Measurements from ENCODE around the gene KCTD10. TPM values are rescaled to one million over a fixed set of nuclear protein-coding genes. Genes with fewer than 3 reads are reported as not detected.

KCTD10 gene
- total RNA-seq, 4 donors from 2014 or later, result 38.2 to 88.4 (median 63.6) TPM

DNA sequence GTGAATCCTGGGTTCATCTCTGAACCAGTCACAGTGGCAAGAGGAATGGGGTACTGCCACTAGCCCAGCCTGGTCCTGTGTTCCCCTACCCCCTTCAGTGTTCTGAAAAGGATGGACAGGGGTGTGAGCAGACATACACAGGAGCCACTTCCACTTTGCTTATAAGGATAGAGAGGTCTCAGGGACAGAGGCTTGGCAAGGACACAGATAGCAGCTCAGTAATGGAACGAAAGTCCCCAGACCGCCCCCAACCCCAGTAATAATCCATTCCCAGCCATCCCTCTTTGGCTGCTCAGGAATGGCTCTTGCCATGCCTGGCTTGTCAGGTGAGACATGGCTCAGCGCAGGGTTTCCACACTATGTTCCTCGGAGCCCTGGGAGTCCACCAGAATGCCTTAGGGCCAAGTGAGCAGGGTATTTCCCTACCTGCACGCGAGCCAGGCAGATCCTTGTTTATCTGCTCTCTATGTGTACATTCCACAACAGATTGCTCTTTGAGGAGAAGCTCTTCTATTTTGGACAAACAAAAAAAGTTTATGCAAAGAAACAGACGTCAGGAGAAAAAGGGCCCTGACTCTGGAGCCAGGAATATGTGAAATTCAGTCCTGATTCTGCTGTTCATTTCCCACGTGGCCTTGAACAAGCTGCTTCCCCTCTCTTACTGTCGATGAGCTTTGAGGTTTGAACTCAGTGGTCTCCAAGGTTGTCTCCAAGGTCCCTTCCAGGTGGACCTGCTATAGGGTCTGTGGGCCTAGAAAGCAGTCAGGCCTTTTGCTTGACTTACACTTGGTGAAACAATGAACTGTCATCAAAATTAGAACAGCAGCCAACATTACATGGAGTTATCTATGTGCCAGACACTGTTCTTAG, 10.3 kb upstream of the KCTD10 start:
- Histone ChIP-seq H3K27me3 (no peaks in the 10 kb centered on the region), H3K36me3 (no peaks in the 10 kb centered on the region), H3K9me3 (no peaks in the 10 kb centered on the region), H3K4me1 (no peaks in the 10 kb centered on the region), H3K27ac (no peak overlapping the region), H3K4me3 (no peak overlapping the region)
- no peak for DNase-seq
- TF ChIP-seq POLR2A (IDR thresholded peaks at IDR 0.05), result no peak
- TF ChIP-seq, protein P1, sequence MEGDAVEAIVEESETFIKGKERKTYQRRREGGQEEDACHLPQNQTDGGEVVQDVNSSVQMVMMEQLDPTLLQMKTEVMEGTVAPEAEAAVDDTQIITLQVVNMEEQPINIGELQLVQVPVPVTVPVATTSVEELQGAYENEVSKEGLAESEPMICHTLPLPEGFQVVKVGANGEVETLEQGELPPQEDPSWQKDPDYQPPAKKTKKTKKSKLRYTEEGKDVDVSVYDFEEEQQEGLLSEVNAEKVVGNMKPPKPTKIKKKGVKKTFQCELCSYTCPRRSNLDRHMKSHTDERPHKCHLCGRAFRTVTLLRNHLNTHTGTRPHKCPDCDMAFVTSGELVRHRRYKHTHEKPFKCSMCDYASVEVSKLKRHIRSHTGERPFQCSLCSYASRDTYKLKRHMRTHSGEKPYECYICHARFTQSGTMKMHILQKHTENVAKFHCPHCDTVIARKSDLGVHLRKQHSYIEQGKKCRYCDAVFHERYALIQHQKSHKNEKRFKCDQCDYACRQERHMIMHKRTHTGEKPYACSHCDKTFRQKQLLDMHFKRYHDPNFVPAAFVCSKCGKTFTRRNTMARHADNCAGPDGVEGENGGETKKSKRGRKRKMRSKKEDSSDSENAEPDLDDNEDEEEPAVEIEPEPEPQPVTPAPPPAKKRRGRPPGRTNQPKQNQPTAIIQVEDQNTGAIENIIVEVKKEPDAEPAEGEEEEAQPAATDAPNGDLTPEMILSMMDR (IDR thresholded peaks at IDR 0.05), result no peak
- intact Hi-C loops (cut with DNase I; ENCODE audit: low total_unique reads), result loop anchor here (10.0 kb wide), 1 partner anchor 63 kb away; no protein-coding TSS in a partner anchor

DNA sequence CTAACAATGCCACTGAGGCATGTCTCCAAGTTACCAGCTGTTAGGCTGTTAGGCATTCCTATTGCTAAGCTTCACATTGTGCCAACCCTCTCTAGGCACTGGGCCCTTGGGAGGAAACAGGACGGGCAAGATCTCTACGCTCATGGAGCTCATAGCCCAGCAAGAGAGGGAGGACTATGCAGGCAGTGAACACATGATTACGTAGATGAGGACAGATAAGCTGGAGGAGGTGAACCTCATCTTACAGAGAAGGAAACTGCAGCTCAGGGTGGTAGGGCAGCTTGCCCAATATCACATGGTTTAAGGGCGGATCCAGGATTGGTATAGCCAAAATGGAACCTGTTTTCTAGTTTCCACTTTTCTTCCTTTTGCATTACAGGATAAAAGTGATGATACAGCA, 8.1 kb upstream of the KCTD10 start:
- Histone ChIP-seq H3K27ac (no peak overlapping the region), H3K9me3 (no peaks in the 10 kb centered on the region), H3K36me3 (no peaks in the 10 kb centered on the region), H3K4me1 (no peaks in the 10 kb centered on the region), H3K4me3 (no peak overlapping the region), H3K27me3 (no peaks in the 10 kb centered on the region)
- no peak for DNase-seq
- TF ChIP-seq, protein P1 (IDR thresholded peaks at IDR 0.05), result no peak
- TF ChIP-seq POLR2A (IDR thresholded peaks at IDR 0.05), result no peak
- intact Hi-C loops (cut with DNase I; ENCODE audit: low total_unique reads), result loop anchor here (10.0 kb wide), 1 partner anchor 60 kb away; no protein-coding TSS in a partner anchor

DNA sequence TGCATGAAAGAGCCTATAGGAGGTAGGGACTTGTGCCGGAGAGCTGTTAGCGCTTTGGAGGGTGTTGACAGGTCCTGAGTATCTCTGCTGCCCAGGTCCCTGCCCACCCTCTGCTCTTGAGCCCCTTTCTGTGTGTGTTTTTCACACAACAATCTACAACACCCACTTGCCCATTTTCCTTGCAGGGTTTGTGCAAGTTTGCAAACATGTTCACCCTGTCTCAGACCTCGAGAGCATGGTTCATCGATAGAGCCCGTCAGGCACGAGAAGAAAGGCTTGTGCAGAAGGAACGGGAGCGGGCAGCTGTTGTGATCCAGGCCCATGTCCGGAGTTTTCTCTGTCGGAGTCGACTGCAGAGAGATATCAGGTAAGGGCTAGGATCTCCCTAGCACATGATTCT, 6.2 kb upstream of the KCTD10 start:
- no peak overlapping the region for H3K4me3 ChIP-seq
- H3K9me3 ChIP-seq, result no peaks in the 10 kb centered on the region
- H3K4me1 ChIP-seq, result peaks cover 0 to 11% of the 10 kb centered on the region in 2 donors
- H3K27me3 ChIP-seq, result no peaks in the 10 kb centered on the region
- no peak for DNase-seq
- intact Hi-C loops (cut with DNase I; ENCODE audit: low total_unique reads), result loop anchor here (10.0 kb wide), 1 partner anchor 59 kb away; no protein-coding TSS in a partner anchor
- no peaks in the 10 kb centered on the region for H3K36me3 ChIP-seq
- no peak for TF ChIP-seq POLR2A (IDR thresholded peaks at IDR 0.05)
- H3K27ac ChIP-seq, result no peak overlapping the region

DNA sequence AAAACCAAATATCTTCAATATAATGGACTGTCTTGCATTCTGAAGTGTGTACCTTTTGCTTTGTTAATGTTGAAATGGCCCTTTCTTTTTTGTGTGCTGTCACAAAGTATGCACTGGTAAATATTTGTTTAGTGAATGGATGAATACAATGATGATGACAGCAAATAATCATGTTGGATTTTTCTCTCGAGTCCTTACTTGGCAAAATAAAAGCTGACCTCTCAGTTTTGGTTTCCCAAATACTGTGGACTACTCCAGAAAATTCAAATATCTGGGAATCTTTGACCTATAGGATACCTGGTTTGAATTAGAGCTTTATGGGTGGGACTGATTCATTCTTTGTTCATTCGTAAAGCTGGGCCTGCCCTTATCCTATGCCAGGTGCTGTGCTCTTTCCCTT, 5.8 kb upstream of the KCTD10 start:
- H3K36me3 ChIP-seq, result no peaks in the 10 kb centered on the region
- intact Hi-C loops (cut with DNase I; ENCODE audit: low total_unique reads), result loop anchor here (10.0 kb wide), 1 partner anchor 58 kb away; no protein-coding TSS in a partner anchor
- no peaks in the 10 kb centered on the region for H3K9me3 ChIP-seq
- no peaks in the 10 kb centered on the region for H3K27me3 ChIP-seq
- DNase-seq, result no peak
- H3K4me3 ChIP-seq, result no peak overlapping the region
- peaks cover 0 to 11% of the 10 kb centered on the region in 2 donors for H3K4me1 ChIP-seq
- TF ChIP-seq, protein P1 (IDR thresholded peaks at IDR 0.05), result no peak
- TF ChIP-seq POLR2A (IDR thresholded peaks at IDR 0.05), result no peak
- no peak overlapping the region for H3K27ac ChIP-seq

DNA sequence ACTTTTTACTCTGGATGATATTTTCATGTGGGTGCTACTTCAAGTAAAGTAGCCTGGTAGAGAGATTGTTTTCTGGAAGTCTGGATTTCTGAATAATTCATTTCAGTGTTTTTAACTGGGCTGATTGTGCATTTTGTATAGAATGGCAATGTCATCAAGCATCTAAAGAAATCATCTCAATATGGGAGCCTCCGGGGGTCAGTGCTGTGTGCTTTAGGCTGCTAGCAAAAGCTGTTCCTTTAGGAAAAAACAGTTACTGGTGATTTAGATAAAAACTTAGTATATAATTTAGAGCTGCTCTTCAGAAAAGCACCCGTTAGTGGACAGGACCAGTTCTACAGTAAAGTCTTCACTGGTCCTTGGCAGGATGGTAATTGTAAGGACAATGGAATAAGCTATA, 5.4 kb upstream of the KCTD10 start:
- Histone ChIP-seq H3K27me3 (no peaks in the 10 kb centered on the region), H3K9me3 (no peaks in the 10 kb centered on the region), H3K4me3 (no peak overlapping the region), H3K4me1 (peaks cover 0 to 11% of the 10 kb centered on the region in 2 donors), H3K36me3 (no peaks in the 10 kb centered on the region), H3K27ac (no peak overlapping the region)
- no peak for DNase-seq
- TF ChIP-seq, protein P1 (IDR thresholded peaks at IDR 0.05), result no peak
- TF ChIP-seq POLR2A (IDR thresholded peaks at IDR 0.05), result no peak
- intact Hi-C loops (cut with DNase I; ENCODE audit: low total_unique reads), result loop anchor here (10.0 kb wide), 1 partner anchor 58 kb away; no protein-coding TSS in a partner anchor

All from uterus (tissue), 4 donors.